ENCODE results near the gene SEMA4D. TPM values are rescaled to one million over a fixed set of nuclear protein-coding genes. Genes with fewer than 3 reads are reported as not detected.

Gene SEMA4D
- total RNA-seq, 1 experiment from 2014 or later = 8.0 TPM

GRCh38 chr9:89477384-89477783, 20.5 kb downstream of the SEMA4D start:
- H3F3A ChIP-seq (ENCODE audit: low read length, unreplicated experiment) = no peaks in the 10 kb centered on the region
- no peak for TF ChIP-seq EZH2 (IDR thresholded peaks at IDR 0.05; ENCODE audit: low read length, unreplicated experiment)
- no peak for TF ChIP-seq CTCF (conservative IDR thresholded peaks at IDR 0.05; ENCODE audit: low read depth, low read length)
- TF ChIP-seq EZH2phosphoT487 (IDR thresholded peaks at IDR 0.05; ENCODE audit: borderline replicate concordance, low read length) = no peak
- CTCF ChIA-PET = no interaction called here
- peaks cover 3% of the 10 kb centered on the region; the same call in 1 of the 2 replicates for H3K79me2 ChIP-seq (ENCODE audit: low read length)
- intact Hi-C loops (cut with micrococcal nuclease) = loop anchor here (2.0 to 5.0 kb wide), 2 partner anchors 67 to 70 kb away; no protein-coding TSS in a partner anchor
- H3K27ac ChIP-seq (ENCODE audit: low read length) = peak overlapping the region; percentile 69
- BruUV-seq (replicated peaks) = no TSS peak
- no peaks in the 10 kb centered on the region for H4K20me1 ChIP-seq (ENCODE audit: low read length)
- ATAC-seq (peak; percentile 72), DNase-seq (no peak)
- H3K4me3 ChIP-seq (ENCODE audit: low read length) = peak overlapping the region; percentile 26
- no peaks in the 10 kb centered on the region for H3K27me3 ChIP-seq (ENCODE audit: low read length)
- peak overlapping the region; percentile 59 for H2AFZ ChIP-seq (ENCODE audit: low read length)
- H3K36me3 ChIP-seq (ENCODE audit: low read depth, low read length) = no peaks in the 10 kb centered on the region
- no peaks in the 10 kb centered on the region for H3K9me3 ChIP-seq (ENCODE audit: low read length)
- 0 out of 2 replicates have a peak overlapping the region, but pooled peaks have one; percentile 8 for H3K9ac ChIP-seq (ENCODE audit: low read length)
- H3K9me2 ChIP-seq (replicated peaks; ENCODE audit: low read length) = no peaks in the 10 kb centered on the region
- H3K4me2 ChIP-seq (ENCODE audit: low read length) = peak overlapping the region; percentile 73
- H3K4me1 ChIP-seq (ENCODE audit: insufficient read depth, low read length) = peaks cover 22% of the 10 kb centered on the region
- POLR2A ChIA-PET (ENCODE audit: unreplicated experiment) = no interaction called here

GRCh38 chr9:89476546-89476945, 21.4 kb downstream of the SEMA4D start:
- Histone ChIP-seq H2AFZ (ENCODE audit: low read length) (no peak overlapping the region), H3K36me3 (ENCODE audit: low read depth, low read length) (no peaks in the 10 kb centered on the region), H3K27ac (ENCODE audit: low read length) (peak overlapping the region; percentile 69; the same call in 1 of the 2 replicates), H3K27me3 (ENCODE audit: low read length) (no peaks in the 10 kb centered on the region), H3K4me2 (ENCODE audit: low read length) (peak overlapping the region; percentile 73; the same call in 1 of the 2 replicates), H3K9me3 (ENCODE audit: low read length) (no peaks in the 10 kb centered on the region), H3K79me2 (ENCODE audit: low read length) (peaks cover 3% of the 10 kb centered on the region; the same call in 1 of the 2 replicates), H3K4me3 (ENCODE audit: low read length) (no peak overlapping the region), H4K20me1 (ENCODE audit: low read length) (no peaks in the 10 kb centered on the region), H3F3A (ENCODE audit: low read length, unreplicated experiment) (no peaks in the 10 kb centered on the region), H3K9me2 (replicated peaks; ENCODE audit: low read length) (no peaks in the 10 kb centered on the region), H3K9ac (ENCODE audit: low read length) (no peak overlapping the region), H3K4me1 (ENCODE audit: insufficient read depth, low read length) (peaks cover 22% of the 10 kb centered on the region)
- ChIA-PET POLR2A (ENCODE audit: unreplicated experiment) (no interaction called here), CTCF (no interaction called here)
- no peak for TF ChIP-seq EZH2 (IDR thresholded peaks at IDR 0.05; ENCODE audit: low read length, unreplicated experiment)
- no peak for TF ChIP-seq CTCF (conservative IDR thresholded peaks at IDR 0.05; ENCODE audit: low read depth, low read length)
- no peak for TF ChIP-seq EZH2phosphoT487 (IDR thresholded peaks at IDR 0.05; ENCODE audit: borderline replicate concordance, low read length)
- intact Hi-C loops (cut with micrococcal nuclease) = loop anchor here (2.0 to 5.0 kb wide), 2 partner anchors 66 to 71 kb away; no protein-coding TSS in a partner anchor
- no TSS peak for BruUV-seq (replicated peaks)
- DNase-seq (no peak), ATAC-seq (no peak)

- Histone ChIP-seq H3K9ac (ENCODE audit: low read length) (no peak overlapping the region), H3K9me2 (replicated peaks; ENCODE audit: low read length) (no peaks in the 10 kb centered on the region), H2AFZ (ENCODE audit: low read length) (no peak overlapping the region), H3F3A (ENCODE audit: low read length, unreplicated experiment) (no peaks in the 10 kb centered on the region), H4K20me1 (ENCODE audit: low read length) (no peaks in the 10 kb centered on the region), H3K4me1 (ENCODE audit: insufficient read depth, low read length) (peaks cover 22% of the 10 kb centered on the region), H3K4me3 (ENCODE audit: low read length) (no peak overlapping the region), H3K4me2 (ENCODE audit: low read length) (no peak overlapping the region), H3K79me2 (ENCODE audit: low read length) (peaks cover 3% of the 10 kb centered on the region; the same call in 1 of the 2 replicates), H3K27me3 (ENCODE audit: low read length) (no peaks in the 10 kb centered on the region), H3K9me3 (ENCODE audit: low read length) (no peaks in the 10 kb centered on the region), H3K27ac (ENCODE audit: low read length) (no peak overlapping the region), H3K36me3 (ENCODE audit: low read depth, low read length) (no peaks in the 10 kb centered on the region)
- ChIA-PET POLR2A (ENCODE audit: unreplicated experiment) (no interaction called here), CTCF (no interaction called here)
- intact Hi-C loops (cut with micrococcal nuclease) = loop anchor here (2.0 to 5.0 kb wide), 2 partner anchors 65 to 71 kb away; no protein-coding TSS in a partner anchor
- no TSS peak for BruUV-seq (replicated peaks)
- no peak for DNase-seq
- no peak for ATAC-seq
- TF ChIP-seq EZH2phosphoT487 (IDR thresholded peaks at IDR 0.05; ENCODE audit: borderline replicate concordance, low read length) (no peak), CTCF (conservative IDR thresholded peaks at IDR 0.05; ENCODE audit: low read depth, low read length) (no peak), EZH2 (IDR thresholded peaks at IDR 0.05; ENCODE audit: low read length, unreplicated experiment) (no peak)
These were observed 21.9 kb downstream of the SEMA4D start for GRCh38 chr9:89475891-89476440.
